Measurements from ENCODE around the gene WRAP73.

WRAP73 gene

DNA sequence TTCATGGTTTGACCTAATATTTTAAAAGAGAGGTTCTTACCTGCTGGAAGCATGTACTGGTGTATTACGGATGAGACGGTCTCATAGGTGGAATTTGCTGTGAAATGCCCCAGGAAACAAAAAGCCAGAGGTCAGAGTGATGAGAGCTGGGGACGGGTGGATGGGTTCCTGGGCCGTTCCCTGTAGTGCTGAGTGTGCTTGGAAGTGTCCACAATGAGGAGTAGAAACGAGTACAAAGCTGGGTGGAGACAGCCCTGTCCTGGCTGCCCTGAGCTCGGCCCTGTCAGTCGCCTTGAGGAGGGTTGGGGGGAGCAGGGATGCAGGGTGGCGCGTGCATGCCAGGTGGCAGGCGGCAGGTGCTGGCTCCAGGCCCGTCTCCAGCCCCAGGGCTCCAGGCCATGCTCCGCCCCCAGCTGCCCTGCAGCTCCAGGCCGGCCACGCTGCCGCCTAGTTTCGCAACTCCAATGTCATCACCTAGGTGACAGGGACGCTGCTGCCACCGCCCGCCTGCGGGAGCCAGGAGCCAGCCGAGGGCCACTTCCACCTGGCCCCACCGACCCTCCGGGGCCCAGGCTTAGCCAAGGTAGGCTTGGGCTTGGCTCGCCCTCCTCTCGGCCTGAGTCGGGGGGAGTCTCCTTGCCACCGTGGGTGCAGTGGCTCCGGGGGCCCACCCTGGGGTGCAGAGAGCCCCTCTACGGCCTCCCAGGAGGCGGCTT is 18.8 kb upstream of the WRAP73 start:
- DNase-seq: no peak

DNA sequence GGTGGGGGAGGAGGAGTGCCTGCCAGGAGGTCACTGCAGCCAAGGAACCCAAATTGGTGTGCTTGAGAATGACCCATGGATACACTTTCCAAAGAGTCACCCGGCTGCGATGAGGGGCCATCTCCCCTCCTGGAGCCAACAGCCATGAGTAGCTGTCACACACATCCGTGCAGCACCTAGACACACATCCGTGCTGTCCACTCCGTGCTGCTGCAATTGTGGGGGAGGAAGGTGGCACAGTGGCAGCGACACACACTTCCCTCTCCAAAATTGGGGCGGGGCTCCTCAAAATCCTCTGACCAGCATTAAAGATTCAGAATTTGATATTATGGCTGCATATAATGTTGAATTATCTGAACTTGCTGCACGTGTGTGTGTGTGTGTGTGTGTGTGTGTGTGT is 18.2 kb upstream of the WRAP73 start:
- DNase-seq: no peak

DNA sequence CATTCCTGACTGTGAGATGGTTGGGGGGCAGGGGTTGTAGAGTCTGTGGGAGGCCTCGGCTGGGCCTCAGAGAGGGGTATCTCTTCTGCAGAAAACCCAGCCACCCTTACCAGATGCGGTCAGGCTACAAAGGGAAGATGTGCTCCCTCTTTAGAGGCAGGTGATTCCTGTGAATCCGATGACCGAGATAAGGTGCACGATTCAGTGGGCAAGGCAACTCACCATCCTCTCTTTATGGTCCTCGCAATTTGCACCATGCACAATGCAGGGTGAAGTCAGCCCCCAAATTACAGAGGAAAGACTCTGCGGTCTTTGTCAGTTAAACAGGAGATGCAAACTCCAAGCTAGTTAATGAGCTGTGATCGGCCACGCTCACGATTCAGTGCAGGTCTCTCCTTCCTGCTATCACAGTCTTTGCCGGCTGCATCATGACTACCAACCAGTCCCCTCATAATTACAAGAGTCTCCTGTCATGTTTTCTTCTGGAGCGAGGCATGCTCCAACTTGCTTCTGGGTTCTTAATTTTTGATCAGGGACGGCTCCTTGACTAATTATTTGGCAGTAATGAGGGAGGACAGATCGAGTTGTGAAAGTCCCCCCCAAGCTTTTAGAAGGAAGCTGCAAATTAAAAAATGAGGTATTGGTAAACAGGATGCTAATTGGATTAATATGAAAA is 14.9 kb upstream of the WRAP73 start:
- no peak for DNase-seq

DNA sequence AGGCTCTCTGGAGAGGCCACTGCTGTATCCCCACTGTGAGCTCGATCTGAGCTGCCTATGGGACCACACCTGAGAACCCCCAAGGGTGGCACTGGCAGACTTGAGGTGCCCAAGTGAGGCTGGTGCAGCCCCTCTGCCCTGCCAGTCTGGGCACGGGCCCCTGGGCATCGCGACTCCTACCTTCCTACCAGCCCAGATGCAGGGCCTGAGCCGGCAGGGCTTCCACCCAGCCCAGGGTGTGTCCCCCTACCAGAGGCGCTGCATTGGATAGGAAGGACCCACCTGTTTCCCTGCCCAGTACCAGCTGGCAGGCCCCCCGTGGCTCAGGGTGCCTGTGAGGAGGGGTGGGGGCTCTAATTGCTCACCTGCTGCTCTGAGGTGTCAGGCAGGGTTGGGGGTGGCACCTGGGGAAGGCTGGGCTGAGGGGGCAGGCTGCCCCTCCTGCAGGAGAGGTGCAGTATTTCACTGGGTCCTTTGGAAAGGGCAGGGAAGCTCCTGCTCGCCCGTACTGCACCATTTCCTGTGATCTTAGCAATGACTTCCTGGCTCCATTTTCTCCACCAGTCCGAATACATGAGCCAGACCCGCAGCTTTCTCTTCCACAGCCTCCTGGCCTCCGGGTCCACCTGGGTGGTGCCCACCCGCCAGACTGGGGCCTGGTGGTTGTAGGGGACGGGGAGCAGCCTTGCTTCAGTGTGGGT is 14.2 kb upstream of the WRAP73 start:
- no peak for DNase-seq

DNA sequence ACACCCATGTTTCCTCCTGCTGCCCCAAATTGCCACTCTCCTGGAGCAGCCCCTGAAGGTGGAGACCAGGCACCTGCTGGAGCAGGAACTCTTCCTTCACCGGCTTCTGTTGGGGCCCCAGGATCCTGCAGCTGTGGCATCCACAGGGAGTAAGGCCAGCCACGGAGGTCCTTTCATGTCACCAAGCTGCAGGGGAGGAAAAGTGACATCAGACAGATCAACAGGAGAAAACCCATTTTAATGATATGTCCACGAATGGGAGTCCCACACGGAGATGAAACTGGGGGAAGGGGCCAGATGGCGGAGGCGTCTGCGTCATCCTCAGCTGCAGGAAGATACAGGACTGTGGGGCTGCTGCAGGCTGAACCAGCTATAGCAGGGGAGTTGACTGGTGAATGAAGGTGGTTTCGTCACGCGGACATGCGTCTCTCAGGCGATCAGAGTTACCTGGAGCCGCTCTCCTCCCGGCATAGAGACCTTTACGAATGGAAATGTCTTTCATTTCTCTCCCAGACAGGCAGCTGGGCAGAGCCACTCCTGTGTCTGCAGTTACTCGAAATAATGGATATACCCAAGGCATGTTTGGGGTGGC is 12.3 kb upstream of the WRAP73 start:
- DNase-seq: no peak

DNA sequence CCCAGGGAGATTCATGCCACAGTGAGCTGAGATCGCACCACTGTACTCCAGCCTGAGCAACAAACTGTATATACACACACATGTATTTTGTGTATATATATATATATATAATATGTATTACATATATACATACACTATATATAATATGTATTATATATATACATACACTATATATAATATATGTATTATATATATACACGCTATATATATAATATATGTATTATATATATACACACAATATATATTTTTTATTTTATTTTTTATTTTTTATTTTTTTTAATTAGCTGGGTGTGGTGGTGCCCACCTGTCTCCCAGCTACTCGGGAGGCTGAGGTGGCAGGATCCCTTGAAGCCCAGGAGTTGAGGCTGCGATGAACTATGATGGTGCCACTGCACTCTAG is 11.7 kb upstream of the WRAP73 start:
- no peak for DNase-seq

DNA sequence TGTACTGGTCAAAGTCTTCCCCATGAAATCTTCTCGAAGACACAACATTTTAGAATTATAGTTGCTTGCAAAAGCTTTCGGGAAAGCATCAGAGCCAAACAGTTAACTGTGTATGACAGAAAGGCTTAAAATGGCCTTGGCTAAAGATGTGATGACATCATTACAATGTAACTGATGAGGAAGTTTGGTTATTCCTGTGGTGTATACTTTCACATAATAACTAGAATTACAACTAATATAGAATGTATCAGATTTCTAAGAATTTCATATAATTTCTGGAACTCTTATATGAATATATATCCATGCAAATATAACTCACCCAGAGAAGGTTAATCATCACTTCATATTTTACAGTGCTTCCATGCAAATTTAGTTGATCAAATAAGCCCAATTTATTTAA is 10.8 kb upstream of the WRAP73 start:
- DNase-seq: no peak

DNA sequence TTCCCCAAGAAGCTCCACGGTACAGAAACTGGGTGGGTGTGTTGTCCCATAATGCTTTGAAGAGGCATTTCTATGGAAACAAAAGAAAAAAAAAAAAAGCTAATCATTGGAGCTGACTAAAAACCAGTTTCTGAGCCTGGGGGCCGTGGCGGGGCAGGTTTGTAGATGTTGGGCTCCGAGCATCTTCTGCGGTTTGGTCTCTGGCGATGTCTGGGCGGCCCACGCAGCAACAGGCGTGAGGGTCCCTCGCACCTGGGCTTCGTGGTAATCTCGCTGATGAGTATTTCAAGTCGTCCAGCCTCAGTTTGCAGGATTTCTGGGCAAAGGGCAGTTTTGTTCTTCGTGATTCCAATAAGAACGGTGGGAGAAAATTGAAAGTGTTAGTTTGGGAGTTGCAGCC is 9.2 kb upstream of the WRAP73 start:
- no peak for DNase-seq

DNA sequence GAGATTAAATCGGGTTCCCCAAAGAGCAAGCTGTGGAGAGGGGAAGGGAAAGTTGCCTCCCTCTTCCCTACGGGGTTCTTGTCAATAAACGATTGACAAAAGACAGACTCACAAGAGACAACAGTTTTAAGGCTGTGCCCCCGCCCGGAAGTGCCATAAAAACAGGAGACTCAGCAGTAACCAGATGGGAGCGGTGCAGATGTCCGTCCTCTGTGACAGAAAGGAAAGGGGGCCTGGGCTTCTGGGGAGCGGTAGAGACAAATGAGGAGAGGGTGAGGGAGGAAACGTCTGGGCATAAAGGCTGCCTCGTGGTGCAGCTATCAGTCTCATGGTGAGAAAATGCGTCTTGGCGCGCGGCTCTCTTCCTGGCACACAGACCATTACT is 8.3 kb upstream of the WRAP73 start:
- no peak for DNase-seq

DNA sequence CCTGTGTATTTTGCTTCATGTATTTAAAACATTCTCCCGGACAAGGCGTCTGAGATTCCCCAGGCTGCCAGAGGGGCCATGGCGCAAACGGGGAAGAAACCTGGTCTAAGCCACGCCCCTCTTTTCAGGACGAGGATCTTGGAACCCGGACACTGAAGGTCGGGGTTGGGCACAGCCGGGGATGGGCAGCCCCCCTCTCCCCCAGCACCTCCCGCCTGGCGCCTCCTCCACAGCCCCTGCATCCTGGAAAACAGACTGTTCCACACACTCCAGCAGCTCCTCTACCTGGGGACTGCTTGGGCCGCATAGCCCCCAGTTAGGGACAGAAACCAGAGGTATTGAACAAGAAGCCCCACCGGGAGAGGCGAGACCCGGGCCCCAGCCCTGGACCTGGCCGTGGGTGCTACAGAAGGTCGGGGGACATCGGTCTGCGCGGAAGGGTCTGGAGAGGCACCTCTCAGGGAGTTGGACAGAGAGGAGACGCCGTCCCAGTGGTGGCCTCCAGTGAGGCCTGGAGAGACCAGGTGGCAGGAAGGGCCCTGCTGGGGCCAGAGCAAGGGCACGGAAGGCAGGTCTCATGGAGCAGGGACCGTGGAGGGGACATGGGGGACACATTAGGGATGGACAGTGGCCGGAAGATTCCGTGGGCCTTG is 7.8 kb upstream of the WRAP73 start:
- DNase-seq: no peak

DNA sequence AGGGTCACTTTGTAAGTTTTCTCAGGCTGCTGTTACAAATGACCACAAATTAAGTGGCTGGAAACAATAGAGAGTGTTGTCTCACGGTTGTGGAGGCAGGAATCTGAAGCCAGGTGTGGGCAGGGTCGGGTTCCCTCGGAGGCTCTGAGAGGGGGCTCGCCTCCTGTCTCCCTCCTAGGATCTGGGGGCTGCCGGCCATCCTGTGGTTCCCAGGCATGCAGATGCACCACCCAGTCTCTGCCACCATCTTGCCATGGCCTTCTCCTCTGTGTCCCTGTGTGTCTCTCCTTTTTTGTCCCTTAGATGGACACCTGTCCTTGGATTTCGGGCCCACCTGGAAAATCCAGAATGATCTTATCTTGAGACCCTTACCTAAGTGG is 7.2 kb upstream of the WRAP73 start:
- no peak for DNase-seq

DNA sequence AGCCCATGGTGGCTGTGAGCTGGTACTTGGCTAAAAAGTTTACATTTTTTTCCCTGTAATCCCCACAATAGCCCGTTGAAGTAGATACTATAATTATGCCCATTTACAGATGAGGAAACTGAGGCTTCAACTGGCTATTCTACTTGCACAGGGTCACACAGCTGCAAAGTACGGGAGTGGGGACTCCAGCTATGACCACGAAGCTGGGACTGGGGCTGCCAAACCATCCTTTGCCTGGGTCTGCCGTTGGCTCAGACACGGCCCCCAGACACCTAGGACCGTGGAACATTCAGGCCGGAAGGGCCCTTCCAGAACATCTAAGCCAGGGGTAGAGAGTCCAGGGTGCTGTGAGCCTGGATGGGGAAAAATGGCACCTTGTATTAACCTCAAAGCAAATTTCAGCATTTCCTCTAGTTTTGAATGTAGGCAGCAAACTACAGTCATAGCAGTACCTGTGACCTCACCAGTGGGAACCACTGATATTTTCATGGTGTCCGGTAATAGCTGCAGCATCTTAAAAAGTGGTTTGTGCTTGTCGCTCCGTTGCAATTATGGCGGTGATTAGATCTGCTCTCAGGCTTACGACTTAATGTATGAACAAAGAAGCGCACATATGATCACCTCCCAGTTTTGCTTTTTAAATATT is 6.7 kb upstream of the WRAP73 start:
- no peak for DNase-seq

DNA sequence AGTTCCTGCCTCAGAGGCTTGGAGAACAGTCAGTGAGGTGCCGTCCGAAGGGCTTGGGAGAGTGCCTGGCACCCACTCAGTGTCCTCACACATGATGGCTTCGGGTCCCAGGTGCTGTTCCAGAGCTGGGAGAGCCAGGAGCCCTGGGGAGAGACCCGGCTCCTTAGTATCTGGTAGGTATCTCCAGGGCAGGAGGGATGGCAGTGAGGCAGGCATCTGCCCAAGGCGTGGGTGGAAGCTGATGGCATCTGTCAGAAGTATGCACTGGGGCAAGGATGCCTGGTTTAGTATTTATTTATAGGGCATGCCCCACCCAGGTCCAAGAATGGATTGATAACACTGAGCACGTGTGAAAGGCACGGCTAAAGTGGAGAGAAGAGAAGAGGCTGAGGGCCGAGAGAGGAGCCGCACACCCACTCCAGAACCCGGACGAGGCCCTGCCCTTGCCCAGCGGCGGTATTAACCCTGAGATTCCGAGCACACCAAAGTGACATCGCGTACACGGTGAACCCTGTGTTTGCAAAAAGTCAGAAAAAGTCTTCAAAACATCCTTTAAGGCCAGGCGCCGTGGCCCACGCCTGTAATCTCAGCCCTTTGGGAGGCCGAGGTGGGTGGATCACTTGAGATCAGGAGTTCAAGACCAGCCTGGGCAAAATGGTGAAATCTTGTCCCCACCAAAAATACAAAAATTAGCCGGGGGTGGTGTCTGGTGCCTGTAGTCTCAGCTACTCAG is 4.8 kb upstream of the WRAP73 start:
- DNase-seq: no peak

DNA sequence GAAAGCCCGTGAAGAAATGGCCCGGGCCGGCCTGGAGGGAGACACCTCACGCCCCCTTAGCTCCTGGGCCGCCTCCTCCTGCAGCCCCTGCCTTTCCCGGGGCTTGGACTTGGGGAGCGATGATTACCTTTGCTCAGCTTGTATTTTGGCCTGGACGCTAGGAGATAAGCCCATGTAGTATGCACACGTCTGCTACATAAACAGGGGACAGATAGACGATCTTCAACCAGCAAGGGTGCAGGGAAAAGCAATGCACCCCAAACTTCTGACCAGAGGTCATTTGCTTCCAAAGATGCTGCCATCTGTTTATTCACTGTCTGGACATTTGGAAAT is 3.3 kb upstream of the WRAP73 start:
- no peak for DNase-seq

DNA sequence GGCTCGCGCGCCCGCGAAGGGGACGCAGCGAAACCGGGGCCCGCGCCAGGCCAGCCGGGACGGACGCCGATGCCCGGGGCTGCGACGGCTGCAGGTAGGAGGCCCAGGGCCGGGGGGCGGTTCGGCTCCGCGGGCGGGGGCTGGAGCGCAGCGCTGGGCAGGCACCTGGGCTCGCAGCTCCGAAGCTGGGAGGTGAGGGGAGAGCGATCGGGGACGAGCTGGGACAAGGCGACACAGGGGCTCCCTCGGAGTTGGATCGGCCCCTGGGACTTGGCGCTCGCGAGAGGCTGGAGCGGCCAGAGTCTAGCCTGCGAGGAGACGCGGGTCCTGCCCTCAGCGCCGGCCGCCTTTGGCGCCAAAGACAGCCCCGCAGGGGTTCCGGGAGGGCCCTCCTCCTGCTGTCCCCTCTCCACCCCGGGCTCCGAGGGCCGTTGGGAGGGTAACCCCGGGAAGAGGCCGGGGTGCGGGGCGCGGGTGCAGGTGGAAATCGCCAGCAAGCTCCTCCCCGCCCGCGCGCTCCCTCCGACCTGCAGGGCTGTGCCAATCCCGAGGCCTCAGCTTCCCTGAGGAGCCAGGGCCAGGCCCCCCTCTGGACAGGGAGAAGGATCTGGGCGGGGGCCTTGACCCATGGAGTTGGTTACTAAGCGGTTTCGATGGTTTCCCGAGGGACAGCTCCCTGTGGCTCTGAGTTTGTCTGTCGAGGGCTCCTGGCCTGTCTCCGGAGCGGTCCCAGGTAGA is 2.8 kb upstream of the WRAP73 start:
- DNase-seq: peak in 1 of 6 experiments; percentile 20

DNA sequence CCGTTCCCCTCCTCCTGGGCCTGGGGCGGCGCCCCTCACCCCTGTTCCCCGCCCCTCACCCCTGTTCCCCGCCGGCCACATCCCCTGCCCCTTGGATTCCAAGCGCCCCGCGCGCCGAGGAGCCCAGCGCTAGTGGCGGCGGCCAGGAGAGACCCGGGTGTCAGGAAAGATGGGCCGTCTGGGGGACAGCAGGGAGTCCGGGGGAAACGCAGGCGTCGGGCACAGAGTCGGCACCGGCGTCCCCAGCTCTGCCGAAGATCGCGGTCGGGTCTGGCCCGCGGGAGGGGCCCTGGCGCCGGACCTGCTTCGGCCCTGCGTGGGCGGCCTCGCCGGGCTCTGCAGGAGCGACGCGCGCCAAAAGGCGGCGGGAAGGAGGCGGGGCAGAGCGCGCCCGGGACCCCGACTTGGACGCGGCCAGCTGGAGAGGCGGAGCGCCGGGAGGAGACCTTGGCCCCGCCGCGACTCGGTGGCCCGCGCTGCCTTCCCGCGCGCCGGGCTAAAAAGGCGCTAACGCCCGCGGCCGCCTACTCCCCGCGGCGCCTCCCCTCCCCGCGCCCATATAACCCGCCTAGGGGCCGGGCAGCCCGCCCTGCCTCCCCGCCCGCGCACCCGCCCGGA is 2.1 kb upstream of the WRAP73 start, which contains the start of gene TP73:
TP73 (plus strand) TSS at position 587 of the 618 bp plus-strand sequence. CDS start 29,850 bp downstream, outside the sequence.
- no peak for DNase-seq

DNA sequence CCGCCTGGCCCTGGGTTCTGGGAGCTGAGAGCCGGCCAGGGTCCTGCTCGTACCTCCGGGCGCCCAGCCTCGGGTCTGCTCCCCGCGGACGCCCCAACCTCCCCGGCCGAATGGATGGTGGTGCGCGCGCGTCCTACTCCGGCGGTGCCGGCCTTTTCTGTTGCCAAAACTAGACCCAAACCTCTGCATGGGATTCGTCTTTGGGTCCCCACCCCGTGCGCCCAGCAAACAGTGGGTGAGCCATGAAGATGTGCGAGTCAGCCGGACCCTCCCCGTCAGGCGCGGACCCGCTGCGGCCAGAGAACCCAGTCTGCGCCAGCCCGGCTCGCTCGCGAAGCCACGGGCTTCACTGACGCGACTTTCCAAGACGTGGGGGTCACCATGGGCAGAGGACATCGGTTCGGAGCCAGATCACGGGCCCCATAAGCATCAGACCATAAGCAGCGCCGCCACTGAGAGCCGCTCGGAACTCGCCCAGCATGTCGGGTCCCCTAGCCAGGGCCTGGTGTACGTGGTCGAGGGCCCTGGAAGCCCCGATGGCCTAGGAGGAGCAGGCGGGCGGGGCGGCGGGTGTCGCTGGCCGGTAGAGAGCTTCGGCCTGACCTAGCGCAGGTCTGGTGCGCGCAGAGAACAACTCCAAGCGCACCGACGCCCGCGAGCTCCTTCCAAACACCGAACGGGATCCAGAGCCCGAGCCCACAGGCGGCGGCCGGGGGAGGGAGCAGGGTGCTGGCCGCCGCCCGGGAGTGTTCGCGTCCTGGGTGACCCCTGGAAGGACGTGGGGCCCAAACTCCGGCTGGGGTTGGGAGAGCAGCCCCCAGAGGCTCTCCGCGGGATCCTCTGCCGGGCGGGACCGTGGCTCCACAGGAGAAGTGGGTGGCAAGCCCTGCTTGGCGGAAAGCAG is 1.4 kb upstream of the WRAP73 start:
- DNase-seq: peak in 1 of 6 experiments; percentile 33

DNA sequence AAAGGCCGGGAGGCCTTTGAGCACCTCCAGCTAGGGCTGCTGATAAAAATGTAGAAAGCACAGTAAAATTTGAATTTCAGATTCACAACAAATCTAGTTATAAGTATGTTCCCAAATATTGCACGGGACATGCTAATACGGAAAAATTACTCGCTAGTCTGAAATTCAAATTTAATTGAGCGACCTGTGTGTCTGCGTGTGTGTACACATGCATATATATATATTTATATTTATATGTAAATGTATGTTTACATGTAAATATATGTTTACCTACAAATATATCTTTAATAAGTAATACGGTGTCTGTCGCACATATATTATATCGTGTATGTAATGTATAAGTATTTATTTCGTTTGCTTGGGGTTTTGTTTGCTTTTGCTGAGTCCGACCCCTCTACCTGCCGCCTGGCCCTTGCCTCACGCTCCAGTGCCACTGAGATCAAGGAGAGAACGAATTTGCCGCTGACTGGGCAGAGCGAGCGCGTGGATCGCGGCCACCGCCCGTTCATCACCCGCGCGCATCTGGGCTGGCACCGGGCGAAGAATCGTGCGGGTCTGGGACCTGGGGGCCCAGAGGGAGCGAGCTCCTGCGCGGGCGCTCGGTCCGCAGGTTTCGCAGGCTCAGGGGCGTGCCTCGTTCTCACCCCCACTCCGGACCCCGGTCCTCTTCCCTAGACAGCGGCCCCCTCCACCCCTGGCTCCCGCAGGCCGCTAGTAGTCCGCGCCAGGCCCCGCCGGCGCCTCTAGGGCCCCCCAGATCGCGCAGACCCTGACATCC is 534 bp upstream of the WRAP73 start:
- DNase-seq: peak in 1 of 6 experiments; percentile 42

DNA sequence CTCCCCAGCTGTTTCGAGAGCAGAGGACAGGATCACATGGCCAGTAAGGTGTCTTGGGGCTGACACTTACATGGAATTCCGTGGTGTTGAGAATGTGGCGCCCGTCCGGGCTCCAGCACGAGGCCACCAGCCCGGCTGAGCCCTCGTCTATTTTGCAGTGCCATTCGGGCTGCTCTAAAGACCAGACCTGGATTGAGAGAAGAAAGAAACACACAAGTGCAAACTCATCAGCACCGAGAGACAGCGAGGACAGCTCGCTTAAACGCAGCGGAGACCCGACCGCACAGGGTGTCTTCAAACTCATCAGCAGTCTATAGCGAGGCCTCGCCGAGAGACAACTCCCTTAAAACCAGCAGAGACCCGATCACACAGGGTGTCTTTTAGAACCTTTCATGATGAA is 3.3 kb downstream of the WRAP73 start:
- no peak for DNase-seq

Measured in stimulated activated naive CD4-positive, alpha-beta T cell (primary cell).